ENCODE data around the gene PPP1R37.

PPP1R37 gene

DNA sequence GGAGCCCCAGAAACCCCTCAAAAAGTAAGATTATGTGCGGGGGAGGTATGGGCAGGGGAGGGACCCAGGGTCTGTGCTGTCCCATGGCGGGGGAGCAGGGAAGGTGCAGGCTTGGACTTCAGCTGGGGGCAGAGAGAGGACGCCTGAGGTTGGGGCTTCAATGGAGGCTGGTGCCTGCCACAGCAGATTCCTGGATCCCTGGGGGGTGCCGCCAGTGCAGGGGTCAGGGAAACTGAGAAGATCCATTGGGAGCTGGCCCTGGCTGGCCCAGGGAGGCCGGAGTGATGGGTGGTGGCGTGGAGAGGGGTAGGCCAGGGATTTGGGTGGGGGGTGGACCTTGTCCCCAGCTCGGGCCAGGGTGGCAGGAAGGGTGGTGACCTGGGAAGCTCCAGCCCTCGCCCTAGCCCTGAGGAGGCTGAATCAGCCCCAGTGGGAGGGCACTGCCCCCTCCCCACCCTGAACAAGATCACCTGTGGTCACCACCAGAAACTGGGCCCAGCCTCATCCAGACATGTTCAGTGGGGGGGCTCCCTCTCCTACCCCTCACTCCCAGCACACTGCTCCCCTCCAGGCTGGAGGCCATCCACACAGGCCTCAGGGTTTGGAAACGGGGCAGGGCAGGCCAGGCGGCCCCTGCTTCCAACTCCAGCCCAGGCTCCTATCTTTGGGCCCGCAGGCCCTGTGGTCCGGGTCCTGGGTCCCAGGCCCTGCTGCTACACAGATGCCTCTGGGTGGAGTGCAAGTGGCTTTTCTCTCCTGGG, 66.4 kb downstream of the PPP1R37 start:
- ATAC-seq: no peak
- TF ChIP-seq ZNF70 (CRISPR knock-in tag; IDR thresholded peaks at IDR 0.05) (no peak), ESRRG (CRISPR knock-in tag; IDR thresholded peaks at IDR 0.05) (no peak), CSDC2 (CRISPR knock-in tag; IDR thresholded peaks at IDR 0.05) (no peak), OSR1 (CRISPR knock-in tag; IDR thresholded peaks at IDR 0.05) (no peak), ZNF565 (CRISPR knock-in tag; conservative IDR thresholded peaks at IDR 0.05; ENCODE audit: low read depth) (no peak), PPARA (CRISPR knock-in tag; IDR thresholded peaks at IDR 0.05; ENCODE audit: borderline replicate concordance) (no peak), ZFP30 (CRISPR knock-in tag; IDR thresholded peaks at IDR 0.05) (no peak), ZFP3 (CRISPR knock-in tag; IDR thresholded peaks at IDR 0.05) (no peak), TCF4 (CRISPR knock-in tag; IDR thresholded peaks at IDR 0.05; ENCODE audit: borderline replicate concordance) (no peak), ZNF8 (CRISPR knock-in tag; IDR thresholded peaks at IDR 0.05) (no peak), TOX (CRISPR knock-in tag; IDR thresholded peaks at IDR 0.05; ENCODE audit: borderline replicate concordance) (no peak)
- TF ChIP-seq, protein P1, sequence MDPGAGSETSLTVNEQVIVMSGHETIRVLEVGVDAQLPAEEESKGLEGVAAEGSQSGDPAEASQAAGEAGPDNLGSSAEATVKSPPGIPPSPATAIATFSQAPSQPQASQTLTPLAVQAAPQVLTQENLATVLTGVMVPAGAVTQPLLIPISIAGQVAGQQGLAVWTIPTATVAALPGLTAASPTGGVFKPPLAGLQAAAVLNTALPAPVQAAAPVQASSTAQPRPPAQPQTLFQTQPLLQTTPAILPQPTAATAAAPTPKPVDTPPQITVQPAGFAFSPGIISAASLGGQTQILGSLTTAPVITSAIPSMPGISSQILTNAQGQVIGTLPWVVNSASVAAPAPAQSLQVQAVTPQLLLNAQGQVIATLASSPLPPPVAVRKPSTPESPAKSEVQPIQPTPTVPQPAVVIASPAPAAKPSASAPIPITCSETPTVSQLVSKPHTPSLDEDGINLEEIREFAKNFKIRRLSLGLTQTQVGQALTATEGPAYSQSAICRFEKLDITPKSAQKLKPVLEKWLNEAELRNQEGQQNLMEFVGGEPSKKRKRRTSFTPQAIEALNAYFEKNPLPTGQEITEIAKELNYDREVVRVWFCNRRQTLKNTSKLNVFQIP (CRISPR knock-in tag; IDR thresholded peaks at IDR 0.05; ENCODE audit: borderline replicate concordance, low read depth): no peak
- TF ChIP-seq, protein P2, sequence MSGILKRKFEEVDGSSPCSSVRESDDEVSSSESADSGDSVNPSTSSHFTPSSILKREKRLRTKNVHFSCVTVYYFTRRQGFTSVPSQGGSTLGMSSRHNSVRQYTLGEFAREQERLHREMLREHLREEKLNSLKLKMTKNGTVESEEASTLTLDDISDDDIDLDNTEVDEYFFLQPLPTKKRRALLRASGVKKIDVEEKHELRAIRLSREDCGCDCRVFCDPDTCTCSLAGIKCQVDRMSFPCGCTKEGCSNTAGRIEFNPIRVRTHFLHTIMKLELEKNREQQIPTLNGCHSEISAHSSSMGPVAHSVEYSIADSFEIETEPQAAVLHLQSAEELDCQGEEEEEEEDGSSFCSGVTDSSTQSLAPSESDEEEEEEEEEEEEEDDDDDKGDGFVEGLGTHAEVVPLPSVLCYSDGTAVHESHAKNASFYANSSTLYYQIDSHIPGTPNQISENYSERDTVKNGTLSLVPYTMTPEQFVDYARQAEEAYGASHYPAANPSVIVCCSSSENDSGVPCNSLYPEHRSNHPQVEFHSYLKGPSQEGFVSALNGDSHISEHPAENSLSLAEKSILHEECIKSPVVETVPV (CRISPR knock-in tag; IDR thresholded peaks at IDR 0.05): no peak
- TF ChIP-seq, protein P3, sequence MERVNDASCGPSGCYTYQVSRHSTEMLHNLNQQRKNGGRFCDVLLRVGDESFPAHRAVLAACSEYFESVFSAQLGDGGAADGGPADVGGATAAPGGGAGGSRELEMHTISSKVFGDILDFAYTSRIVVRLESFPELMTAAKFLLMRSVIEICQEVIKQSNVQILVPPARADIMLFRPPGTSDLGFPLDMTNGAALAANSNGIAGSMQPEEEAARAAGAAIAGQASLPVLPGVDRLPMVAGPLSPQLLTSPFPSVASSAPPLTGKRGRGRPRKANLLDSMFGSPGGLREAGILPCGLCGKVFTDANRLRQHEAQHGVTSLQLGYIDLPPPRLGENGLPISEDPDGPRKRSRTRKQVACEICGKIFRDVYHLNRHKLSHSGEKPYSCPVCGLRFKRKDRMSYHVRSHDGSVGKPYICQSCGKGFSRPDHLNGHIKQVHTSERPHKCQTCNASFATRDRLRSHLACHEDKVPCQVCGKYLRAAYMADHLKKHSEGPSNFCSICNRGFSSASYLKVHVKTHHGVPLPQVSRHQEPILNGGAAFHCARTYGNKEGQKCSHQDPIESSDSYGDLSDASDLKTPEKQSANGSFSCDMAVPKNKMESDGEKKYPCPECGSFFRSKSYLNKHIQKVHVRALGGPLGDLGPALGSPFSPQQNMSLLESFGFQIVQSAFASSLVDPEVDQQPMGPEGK (CRISPR knock-in tag; IDR thresholded peaks at IDR 0.05; ENCODE audit: borderline replicate concordance): no peak
- TF ChIP-seq, protein P4, sequence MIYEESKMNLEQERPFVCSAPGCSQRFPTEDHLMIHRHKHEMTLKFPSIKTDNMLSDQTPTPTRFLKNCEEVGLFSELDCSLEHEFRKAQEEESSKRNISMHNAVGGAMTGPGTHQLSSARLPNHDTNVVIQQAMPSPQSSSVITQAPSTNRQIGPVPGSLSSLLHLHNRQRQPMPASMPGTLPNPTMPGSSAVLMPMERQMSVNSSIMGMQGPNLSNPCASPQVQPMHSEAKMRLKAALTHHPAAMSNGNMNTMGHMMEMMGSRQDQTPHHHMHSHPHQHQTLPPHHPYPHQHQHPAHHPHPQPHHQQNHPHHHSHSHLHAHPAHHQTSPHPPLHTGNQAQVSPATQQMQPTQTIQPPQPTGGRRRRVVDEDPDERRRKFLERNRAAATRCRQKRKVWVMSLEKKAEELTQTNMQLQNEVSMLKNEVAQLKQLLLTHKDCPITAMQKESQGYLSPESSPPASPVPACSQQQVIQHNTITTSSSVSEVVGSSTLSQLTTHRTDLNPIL (CRISPR knock-in tag; IDR thresholded peaks at IDR 0.05; ENCODE audit: low read depth): no peak

DNA sequence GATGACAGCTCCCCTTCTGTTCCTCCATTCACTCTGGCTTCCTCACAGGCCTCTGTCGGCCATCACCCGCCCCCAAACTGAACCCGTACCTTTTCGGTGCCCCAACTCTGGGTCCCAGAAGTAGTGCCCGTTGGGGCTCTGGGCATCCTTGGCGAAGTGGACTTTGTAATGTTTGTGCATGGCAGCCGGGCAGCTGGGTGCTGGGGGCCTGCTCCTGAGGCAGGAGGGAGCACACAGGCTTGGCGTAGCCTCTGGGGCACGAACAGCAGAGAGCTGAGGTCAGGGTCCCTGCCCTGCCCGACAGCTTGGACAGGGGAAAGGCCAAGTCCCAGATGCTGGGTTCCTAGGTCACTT, 67.0 kb downstream of the PPP1R37 start:
- no peak for TF ChIP-seq TCF4 (CRISPR knock-in tag; IDR thresholded peaks at IDR 0.05; ENCODE audit: borderline replicate concordance)
- no peak for TF ChIP-seq ESRRG (CRISPR knock-in tag; IDR thresholded peaks at IDR 0.05)
- TF ChIP-seq, protein P5, sequence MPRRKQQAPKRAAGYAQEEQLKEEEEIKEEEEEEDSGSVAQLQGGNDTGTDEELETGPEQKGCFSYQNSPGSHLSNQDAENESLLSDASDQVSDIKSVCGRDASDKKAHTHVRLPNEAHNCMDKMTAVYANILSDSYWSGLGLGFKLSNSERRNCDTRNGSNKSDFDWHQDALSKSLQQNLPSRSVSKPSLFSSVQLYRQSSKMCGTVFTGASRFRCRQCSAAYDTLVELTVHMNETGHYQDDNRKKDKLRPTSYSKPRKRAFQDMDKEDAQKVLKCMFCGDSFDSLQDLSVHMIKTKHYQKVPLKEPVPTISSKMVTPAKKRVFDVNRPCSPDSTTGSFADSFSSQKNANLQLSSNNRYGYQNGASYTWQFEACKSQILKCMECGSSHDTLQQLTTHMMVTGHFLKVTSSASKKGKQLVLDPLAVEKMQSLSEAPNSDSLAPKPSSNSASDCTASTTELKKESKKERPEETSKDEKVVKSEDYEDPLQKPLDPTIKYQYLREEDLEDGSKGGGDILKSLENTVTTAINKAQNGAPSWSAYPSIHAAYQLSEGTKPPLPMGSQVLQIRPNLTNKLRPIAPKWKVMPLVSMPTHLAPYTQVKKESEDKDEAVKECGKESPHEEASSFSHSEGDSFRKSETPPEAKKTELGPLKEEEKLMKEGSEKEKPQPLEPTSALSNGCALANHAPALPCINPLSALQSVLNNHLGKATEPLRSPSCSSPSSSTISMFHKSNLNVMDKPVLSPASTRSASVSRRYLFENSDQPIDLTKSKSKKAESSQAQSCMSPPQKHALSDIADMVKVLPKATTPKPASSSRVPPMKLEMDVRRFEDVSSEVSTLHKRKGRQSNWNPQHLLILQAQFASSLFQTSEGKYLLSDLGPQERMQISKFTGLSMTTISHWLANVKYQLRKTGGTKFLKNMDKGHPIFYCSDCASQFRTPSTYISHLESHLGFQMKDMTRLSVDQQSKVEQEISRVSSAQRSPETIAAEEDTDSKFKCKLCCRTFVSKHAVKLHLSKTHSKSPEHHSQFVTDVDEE (CRISPR knock-in tag; IDR thresholded peaks at IDR 0.05): no peak
- TF ChIP-seq SNAI2 (CRISPR knock-in tag; IDR thresholded peaks at IDR 0.05): no peak
- no peak for TF ChIP-seq ZFP3 (CRISPR knock-in tag; IDR thresholded peaks at IDR 0.05)
- no peak for TF ChIP-seq RARB (CRISPR knock-in tag; IDR thresholded peaks at IDR 0.05)
- no peak for TF ChIP-seq TOX (CRISPR knock-in tag; IDR thresholded peaks at IDR 0.05; ENCODE audit: borderline replicate concordance)
- TF ChIP-seq, protein P1 (CRISPR knock-in tag; IDR thresholded peaks at IDR 0.05; ENCODE audit: borderline replicate concordance, low read depth): no peak
- TF ChIP-seq ZNF8 (CRISPR knock-in tag; IDR thresholded peaks at IDR 0.05): no peak
- ATAC-seq: no peak
